ENCODE measurements around the gene XXYLT1. TPM values are rescaled to one million over a fixed set of nuclear protein-coding genes. Genes with fewer than 3 reads are reported as not detected.

Gene XXYLT1
- polyA plus RNA-seq, 1 donor (not counting 4 experiments of a cell fraction or from before 2014, with no cell fraction given), result 11.1 TPM

GRCh38 chr3:195023989-195024388, 247.0 kb downstream of the XXYLT1 start:
- H3K36me3 ChIP-seq (ENCODE audit: control insufficient read depth in 2 of 2, extremely low read depth in 1 of 2, insufficient read depth in 2 of 2, low read length in 2 of 2), result no peaks in the 10 kb centered on the region
- DNase-seq (ENCODE audit: low read depth, low spot score) (no peak), FAIRE-seq (no peak)
- no peak overlapping the region for H3K9ac ChIP-seq (ENCODE audit: control insufficient read depth, extremely low read depth, insufficient read depth, low read length)
- no peak for TF ChIP-seq EZH2 (IDR thresholded peaks at IDR 0.05; ENCODE audit: low read length)
- TF ChIP-seq CTCF (optimal IDR thresholded peaks at IDR 0.05 in 1 of 3, IDR thresholded peaks at IDR 0.05 in 1 of 3, conservative IDR thresholded peaks at IDR 0.05 in 1 of 3; ENCODE audit: extremely low read depth in 1 of 3, insufficient read depth in 2 of 3, low read length in 3 of 3), result no peak
- no peaks in the 10 kb centered on the region for H3K9me3 ChIP-seq (ENCODE audit: control insufficient read depth, low read depth, low read length)
- dilution Hi-C loops (cut with MboI; ENCODE audit: extremely low pct_ligation_motif_present, low sequenced_read_pairs), result no loop called here
- no peak overlapping the region for H3K27ac ChIP-seq (ENCODE audit: control insufficient read depth, insufficient read depth, low read length)
- H4K20me1 ChIP-seq (ENCODE audit: control insufficient read depth, extremely low read depth, insufficient read depth, low read length), result no peaks in the 10 kb centered on the region
- peaks cover 6% of the 10 kb centered on the region for H3K27me3 ChIP-seq (ENCODE audit: control insufficient read depth, extremely low read depth, insufficient read depth, low read length)
- H3K9me1 ChIP-seq (ENCODE audit: control insufficient read depth, extremely low read depth, insufficient read depth, low read length), result no peaks in the 10 kb centered on the region
- no peaks in the 10 kb centered on the region for H3K4me1 ChIP-seq (ENCODE audit: control insufficient read depth, extremely low read depth, insufficient read depth, low read length)
- H3K4me2 ChIP-seq (ENCODE audit: control insufficient read depth, extremely low read depth, insufficient read depth, low read depth, low read length), result no peak overlapping the region
- H3K4me3 ChIP-seq (ENCODE audit: control insufficient read depth in 2 of 3, extremely low read depth in 1 of 3, insufficient read depth in 2 of 3, low read depth in 1 of 3, low read length in 3 of 3), result no peak overlapping the region
- H3K79me2 ChIP-seq (ENCODE audit: control insufficient read depth, insufficient read depth, low read length), result no peaks in the 10 kb centered on the region
- H2AFZ ChIP-seq (ENCODE audit: control insufficient read depth, low read length), result no peak overlapping the region

- dilution Hi-C loops (cut with MboI; ENCODE audit: extremely low pct_ligation_motif_present, low sequenced_read_pairs), result no loop called here
- H2AFZ ChIP-seq (ENCODE audit: control insufficient read depth, low read length), result no peak overlapping the region
- no peak for FAIRE-seq
- H3K27me3 ChIP-seq (ENCODE audit: control insufficient read depth, extremely low read depth, insufficient read depth, low read length), result peaks cover 8% of the 10 kb centered on the region
- no peaks in the 10 kb centered on the region for H3K4me1 ChIP-seq (ENCODE audit: control insufficient read depth, extremely low read depth, insufficient read depth, low read length)
- H3K4me3 ChIP-seq (ENCODE audit: control insufficient read depth in 2 of 3, extremely low read depth in 1 of 3, insufficient read depth in 2 of 3, low read depth in 1 of 3, low read length in 3 of 3), result no peak overlapping the region
- H3K9me3 ChIP-seq (ENCODE audit: control insufficient read depth, low read depth, low read length), result no peaks in the 10 kb centered on the region
- no peak overlapping the region for H3K9ac ChIP-seq (ENCODE audit: control insufficient read depth, extremely low read depth, insufficient read depth, low read length)
- H4K20me1 ChIP-seq (ENCODE audit: control insufficient read depth, extremely low read depth, insufficient read depth, low read length), result no peaks in the 10 kb centered on the region
- H3K79me2 ChIP-seq (ENCODE audit: control insufficient read depth, insufficient read depth, low read length), result no peaks in the 10 kb centered on the region
- H3K4me2 ChIP-seq (ENCODE audit: control insufficient read depth, extremely low read depth, insufficient read depth, low read depth, low read length), result no peak overlapping the region
- no peaks in the 10 kb centered on the region for H3K9me1 ChIP-seq (ENCODE audit: control insufficient read depth, extremely low read depth, insufficient read depth, low read length)
- TF ChIP-seq EZH2 (IDR thresholded peaks at IDR 0.05; ENCODE audit: low read length), result no peak
- TF ChIP-seq CTCF (optimal IDR thresholded peaks at IDR 0.05 in 1 of 3, IDR thresholded peaks at IDR 0.05 in 1 of 3, conservative IDR thresholded peaks at IDR 0.05 in 1 of 3; ENCODE audit: extremely low read depth in 1 of 3, insufficient read depth in 2 of 3, low read length in 3 of 3), result no peak
- no peak for DNase-seq (ENCODE audit: low read depth, low spot score)
- no peaks in the 10 kb centered on the region for H3K36me3 ChIP-seq (ENCODE audit: control insufficient read depth in 2 of 2, extremely low read depth in 1 of 2, insufficient read depth in 2 of 2, low read length in 2 of 2)
- H3K27ac ChIP-seq (ENCODE audit: control insufficient read depth, insufficient read depth, low read length), result no peak overlapping the region
Observed at GRCh38 chr3:195023576-195023975, 247.4 kb downstream of the XXYLT1 start.
